ENCODE measurements around the gene DYNLT1.

The DYNLT1 gene

DNA sequence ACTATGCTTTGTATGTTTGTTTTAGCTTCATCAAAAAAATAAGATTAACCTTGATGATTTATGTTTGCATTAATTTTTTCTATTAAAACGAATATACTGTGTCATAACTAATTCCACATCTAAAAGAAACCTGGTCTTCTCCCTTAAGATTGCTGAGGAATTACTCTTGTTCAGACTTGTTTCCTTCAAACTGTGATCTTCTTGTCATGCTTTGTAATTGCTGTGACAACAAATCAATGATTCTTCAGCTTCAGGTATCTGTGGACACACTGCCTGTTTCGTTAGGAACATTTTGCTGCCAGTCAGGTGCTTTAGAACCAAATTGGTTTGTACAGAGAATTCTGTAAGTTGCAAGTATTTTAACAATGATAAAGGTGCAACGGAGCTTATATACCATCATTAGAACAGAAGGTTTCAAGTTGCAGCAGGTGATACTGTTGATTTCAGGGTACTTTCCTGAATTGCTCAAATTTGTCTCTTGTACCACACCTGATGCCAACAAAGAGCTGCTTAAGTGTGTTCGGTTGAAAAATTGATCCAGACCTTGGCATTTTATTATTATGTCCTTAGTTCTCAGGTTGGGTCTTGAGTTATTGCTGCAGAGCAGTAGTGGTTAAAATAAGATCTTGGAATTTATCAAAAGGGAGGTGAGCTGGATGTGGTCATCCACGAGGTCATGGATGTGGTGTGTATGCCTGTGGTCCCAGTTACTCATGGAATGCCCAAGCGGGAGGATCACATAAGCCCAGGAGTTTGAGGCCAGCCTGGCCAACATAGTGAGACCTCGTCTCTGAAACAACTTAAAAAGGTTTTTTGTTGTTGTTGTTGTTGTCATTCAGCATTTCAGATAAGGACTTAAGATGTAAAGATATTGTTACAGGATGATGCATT, 24.8 kb upstream of the DYNLT1 start:
- H3K4me3 ChIP-seq (ENCODE audit: low read depth, low read length): no peak overlapping the region
- DNase-seq (ENCODE audit: low read depth): no peak
- TF ChIP-seq, protein P1, sequence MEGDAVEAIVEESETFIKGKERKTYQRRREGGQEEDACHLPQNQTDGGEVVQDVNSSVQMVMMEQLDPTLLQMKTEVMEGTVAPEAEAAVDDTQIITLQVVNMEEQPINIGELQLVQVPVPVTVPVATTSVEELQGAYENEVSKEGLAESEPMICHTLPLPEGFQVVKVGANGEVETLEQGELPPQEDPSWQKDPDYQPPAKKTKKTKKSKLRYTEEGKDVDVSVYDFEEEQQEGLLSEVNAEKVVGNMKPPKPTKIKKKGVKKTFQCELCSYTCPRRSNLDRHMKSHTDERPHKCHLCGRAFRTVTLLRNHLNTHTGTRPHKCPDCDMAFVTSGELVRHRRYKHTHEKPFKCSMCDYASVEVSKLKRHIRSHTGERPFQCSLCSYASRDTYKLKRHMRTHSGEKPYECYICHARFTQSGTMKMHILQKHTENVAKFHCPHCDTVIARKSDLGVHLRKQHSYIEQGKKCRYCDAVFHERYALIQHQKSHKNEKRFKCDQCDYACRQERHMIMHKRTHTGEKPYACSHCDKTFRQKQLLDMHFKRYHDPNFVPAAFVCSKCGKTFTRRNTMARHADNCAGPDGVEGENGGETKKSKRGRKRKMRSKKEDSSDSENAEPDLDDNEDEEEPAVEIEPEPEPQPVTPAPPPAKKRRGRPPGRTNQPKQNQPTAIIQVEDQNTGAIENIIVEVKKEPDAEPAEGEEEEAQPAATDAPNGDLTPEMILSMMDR (IDR thresholded peaks at IDR 0.05; ENCODE audit: insufficient read depth, low read depth, low read length, missing control alignments): no peak

DNA sequence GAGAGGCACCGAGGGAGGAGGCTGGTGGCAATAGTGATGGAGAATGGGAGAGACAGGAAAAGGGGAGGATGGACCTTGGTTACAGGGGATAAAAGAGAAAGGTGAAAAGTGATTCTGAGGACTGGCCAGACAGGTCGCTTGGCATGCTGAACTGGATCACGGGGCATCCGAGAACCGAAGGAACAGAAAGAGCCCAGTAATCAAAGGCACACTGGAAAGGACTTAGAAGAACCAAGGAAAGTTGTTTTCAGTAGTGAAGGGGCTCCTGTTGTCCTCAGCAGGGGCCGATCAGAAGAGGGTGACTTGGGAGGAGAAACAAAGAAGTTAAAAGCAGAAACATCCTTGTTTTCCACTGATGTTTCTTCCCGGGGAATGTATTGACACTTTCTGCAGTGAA, 24.2 kb upstream of the DYNLT1 start:
- TF ChIP-seq, protein P1 (IDR thresholded peaks at IDR 0.05; ENCODE audit: insufficient read depth, low read depth, low read length, missing control alignments): no peak
- DNase-seq (ENCODE audit: low read depth): no peak
- H3K4me3 ChIP-seq (ENCODE audit: low read depth, low read length): no peak overlapping the region

DNA sequence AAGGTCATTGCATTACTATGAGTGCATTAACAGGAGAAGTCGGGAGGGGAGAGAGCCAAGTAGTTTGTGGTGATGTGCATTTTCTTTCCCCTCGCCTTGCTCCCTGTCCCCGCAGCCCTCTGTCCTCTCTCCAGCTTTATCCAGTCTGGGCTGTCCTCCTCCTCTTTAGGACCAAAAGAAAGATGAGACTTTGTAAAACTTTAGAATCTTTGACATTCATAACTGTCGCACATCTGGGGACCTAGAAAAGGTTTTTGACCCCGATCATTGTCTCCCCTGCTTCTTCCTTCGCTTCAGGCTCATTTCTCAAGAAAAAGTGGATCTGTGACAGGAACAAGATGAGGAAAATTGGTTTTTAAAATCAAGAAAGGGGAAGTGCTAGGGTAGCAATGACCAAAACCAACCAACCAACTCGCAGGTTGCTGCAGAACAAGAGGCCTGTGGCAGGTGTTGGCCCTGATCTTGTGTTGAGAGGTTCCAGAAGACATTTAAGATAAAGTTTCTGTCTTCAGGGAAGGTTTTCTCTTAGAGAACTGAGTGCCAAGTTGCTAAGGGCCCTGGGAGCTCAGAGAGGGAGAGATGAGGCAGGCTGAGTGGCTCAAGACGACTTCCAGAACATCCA, 22.9 kb upstream of the DYNLT1 start:
- DNase-seq (ENCODE audit: low read depth): no peak
- no peak overlapping the region for H3K4me3 ChIP-seq (ENCODE audit: low read depth, low read length)
- TF ChIP-seq, protein P1 (IDR thresholded peaks at IDR 0.05; ENCODE audit: insufficient read depth, low read depth, low read length, missing control alignments): no peak

DNA sequence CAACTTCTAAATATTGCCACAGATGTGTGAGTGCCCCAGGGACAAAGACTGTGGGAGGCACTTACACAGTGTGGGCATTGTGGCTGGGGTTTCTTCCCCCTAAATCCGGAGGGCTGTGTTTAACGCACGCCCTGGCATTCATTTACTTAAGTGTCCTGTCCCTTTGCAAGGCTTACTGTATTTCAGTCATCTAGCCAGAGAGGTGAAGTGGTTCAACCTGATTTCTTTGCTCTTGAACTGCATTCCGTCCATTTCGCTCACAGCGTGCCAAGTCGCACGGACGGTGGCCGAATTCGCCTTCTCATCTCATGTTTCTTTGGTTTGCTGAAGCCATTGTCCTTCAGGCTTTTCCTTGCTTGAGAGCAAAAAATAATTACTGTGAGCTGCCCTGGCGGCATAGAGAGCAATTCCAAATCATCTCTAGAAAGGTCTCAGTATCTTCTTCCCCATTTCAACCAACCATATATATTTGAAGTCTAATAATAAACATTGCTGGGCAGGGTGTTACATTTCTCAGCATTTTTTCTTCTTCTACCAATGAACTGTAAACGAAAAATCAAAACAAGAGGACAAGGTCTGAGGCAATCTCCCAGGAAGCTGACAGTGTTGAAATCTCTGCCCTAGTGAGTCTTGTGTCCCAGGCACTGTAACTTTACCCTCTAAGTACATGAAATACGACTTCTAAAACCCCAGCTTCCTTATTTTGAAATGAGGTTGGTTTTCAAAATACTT, 22.3 kb upstream of the DYNLT1 start:
- no peak for DNase-seq (ENCODE audit: low read depth)
- no peak overlapping the region for H3K4me3 ChIP-seq (ENCODE audit: low read depth, low read length)
- TF ChIP-seq, protein P1 (IDR thresholded peaks at IDR 0.05; ENCODE audit: insufficient read depth, low read depth, low read length, missing control alignments): no peak

DNA sequence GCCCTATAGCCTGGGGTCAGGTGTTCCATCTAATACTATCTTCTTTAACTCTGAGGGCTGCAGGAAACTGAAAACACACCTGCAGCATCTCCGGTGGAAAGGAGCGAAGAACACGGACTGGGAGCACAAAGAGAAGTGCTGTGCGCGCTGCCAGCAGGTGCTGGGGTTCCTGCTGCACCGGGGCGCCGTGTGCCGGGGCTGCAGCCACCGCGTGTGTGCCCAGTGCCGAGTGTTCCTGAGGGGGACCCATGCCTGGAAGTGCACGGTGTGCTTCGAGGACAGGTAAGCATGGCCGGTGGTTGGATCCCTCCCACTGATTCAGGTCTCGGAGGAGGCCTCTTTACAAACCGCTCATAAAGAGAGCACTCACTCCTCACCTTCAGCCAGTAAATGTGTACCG, 20.8 kb upstream of the DYNLT1 start:
- no peak for DNase-seq (ENCODE audit: low read depth)
- TF ChIP-seq, protein P1 (IDR thresholded peaks at IDR 0.05; ENCODE audit: insufficient read depth, low read depth, low read length, missing control alignments): no peak
- no peak overlapping the region for H3K4me3 ChIP-seq (ENCODE audit: low read depth, low read length)

DNA sequence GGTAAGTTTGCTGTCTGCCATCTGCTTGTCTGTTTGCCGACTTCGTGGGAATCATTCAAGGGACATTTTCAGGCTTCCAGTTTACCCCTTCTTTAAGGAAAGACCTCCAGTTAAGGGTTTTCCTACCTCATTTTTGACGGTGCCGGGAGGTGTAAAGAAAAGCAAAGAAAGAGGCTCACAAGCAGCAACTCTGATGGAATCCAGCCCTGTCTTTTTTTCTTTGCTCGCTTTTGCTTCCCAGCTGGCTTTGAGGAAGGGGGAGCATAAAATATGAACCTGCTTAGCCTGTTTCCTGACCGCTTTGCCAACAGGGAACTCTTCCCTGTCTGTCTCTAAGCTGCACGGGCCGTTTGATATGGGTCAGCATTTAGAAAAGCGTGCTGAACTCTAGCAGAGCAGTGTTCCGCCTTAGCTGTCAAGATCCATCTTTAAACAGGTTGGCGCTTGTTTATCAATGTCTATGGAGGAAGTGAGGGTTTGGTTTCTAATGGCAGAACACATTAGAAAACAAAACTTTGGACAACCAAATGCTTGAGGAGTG, 19.2 kb upstream of the DYNLT1 start:
- TF ChIP-seq, protein P1 (IDR thresholded peaks at IDR 0.05; ENCODE audit: insufficient read depth, low read depth, low read length, missing control alignments): no peak
- H3K4me3 ChIP-seq (ENCODE audit: low read depth, low read length): no peak overlapping the region
- DNase-seq (ENCODE audit: low read depth): no peak

Measured in GM12865 (cell line).